SH-SY5Y (cell line): ENCODE measurements around the gene ZNF185.

Experiments used
- GATA2 ChIP-seq: IDR thresholded peaks from 2 replicates; pipeline ENCODE4 v1.6.1; 2011; ENCODE audit warnings: mild to moderate bottlenecking, low read depth, low read length
- GATA3 ChIP-seq: IDR thresholded peaks from 2 replicates; pipeline ENCODE4 v1.6.1; 2011; ENCODE audit warnings: low read depth, mild to moderate bottlenecking, low read length, moderate library complexity

DNA sequence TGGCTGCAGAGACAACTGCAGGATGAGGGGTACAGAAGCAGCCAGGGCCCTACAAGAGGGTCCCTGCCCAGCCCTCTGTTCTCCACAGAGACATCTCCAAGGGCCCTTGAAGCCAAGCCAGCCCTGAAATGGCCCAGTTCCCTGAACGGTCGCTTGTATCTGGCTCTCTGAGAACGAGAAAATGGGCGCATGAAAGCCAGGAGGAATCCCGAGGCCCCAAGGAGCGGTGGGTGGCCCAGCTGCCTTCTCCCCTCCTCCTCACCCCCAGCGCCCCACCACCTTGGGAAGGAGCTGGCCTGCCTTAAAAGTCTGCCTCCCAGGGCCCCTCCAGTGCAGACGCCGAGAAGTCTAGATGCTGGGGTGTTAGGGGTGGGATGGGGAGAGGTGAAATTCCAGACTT lies 5.7 kb downstream of the ZNF185 start:
- TF ChIP-seq GATA2: no peak
- no peak for TF ChIP-seq GATA3
